ENCODE data around the gene ZNF606. TPM values are rescaled to one million over a fixed set of nuclear protein-coding genes. Genes with fewer than 3 reads are reported as not detected.

ZNF606 gene
- polyA plus RNA-seq, 1 donor (not counting 4 experiments of a cell fraction or from before 2014, with no cell fraction given), result 3.5 TPM

DNA sequence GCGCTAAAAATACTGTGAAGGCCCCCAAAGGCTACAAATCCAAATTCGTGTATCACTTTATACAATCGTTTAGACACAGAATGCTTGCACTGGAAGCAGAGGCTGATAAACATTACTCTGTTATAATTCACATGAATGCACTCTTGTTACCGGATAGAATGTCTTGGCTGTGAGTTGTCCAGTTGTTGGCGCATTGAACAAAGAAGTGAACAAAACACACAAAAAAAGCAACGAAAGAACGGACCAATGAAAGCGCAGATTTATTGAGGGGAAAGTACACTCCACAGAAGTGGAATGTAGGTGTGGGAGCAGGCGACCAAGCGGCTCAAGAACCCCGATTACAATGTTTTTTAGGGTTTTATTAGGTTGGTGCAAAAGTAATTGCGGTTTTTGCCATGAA lies 66.9 kb downstream of the ZNF606 start:
- H3K9me3 ChIP-seq (ENCODE audit: control insufficient read depth, low read depth, low read length), result no peaks in the 10 kb centered on the region
- dilution Hi-C loops (cut with MboI; ENCODE audit: extremely low pct_ligation_motif_present, low sequenced_read_pairs), result no loop called here
- no peak for FAIRE-seq
- no peak for DNase-seq (ENCODE audit: low read depth, low spot score)
- no peak overlapping the region for H3K27ac ChIP-seq (ENCODE audit: control insufficient read depth, insufficient read depth, low read length)
- peak overlapping the region; percentile 88 for H3K4me2 ChIP-seq (ENCODE audit: control insufficient read depth, extremely low read depth, insufficient read depth, low read depth, low read length)
- H3K4me3 ChIP-seq (ENCODE audit: control insufficient read depth in 2 of 3, extremely low read depth in 1 of 3, insufficient read depth in 2 of 3, low read depth in 1 of 3, low read length in 3 of 3), result no peak overlapping the region
- no peaks in the 10 kb centered on the region for H3K27me3 ChIP-seq (ENCODE audit: control insufficient read depth, extremely low read depth, insufficient read depth, low read length)
- H4K20me1 ChIP-seq (ENCODE audit: control insufficient read depth, extremely low read depth, insufficient read depth, low read length), result no peaks in the 10 kb centered on the region
- H3K36me3 ChIP-seq (ENCODE audit: control insufficient read depth in 2 of 2, extremely low read depth in 1 of 2, insufficient read depth in 2 of 2, low read length in 2 of 2), result peaks cover 0 to 5% of the 10 kb centered on the region in 2 experiments
- no peak overlapping the region for H2AFZ ChIP-seq (ENCODE audit: control insufficient read depth, low read length)
- no peak overlapping the region for H3K9ac ChIP-seq (ENCODE audit: control insufficient read depth, extremely low read depth, insufficient read depth, low read length)
- no peaks in the 10 kb centered on the region for H3K4me1 ChIP-seq (ENCODE audit: control insufficient read depth, extremely low read depth, insufficient read depth, low read length)
- peaks cover 5% of the 10 kb centered on the region for H3K79me2 ChIP-seq (ENCODE audit: control insufficient read depth, insufficient read depth, low read length)
- TF ChIP-seq, protein P1, sequence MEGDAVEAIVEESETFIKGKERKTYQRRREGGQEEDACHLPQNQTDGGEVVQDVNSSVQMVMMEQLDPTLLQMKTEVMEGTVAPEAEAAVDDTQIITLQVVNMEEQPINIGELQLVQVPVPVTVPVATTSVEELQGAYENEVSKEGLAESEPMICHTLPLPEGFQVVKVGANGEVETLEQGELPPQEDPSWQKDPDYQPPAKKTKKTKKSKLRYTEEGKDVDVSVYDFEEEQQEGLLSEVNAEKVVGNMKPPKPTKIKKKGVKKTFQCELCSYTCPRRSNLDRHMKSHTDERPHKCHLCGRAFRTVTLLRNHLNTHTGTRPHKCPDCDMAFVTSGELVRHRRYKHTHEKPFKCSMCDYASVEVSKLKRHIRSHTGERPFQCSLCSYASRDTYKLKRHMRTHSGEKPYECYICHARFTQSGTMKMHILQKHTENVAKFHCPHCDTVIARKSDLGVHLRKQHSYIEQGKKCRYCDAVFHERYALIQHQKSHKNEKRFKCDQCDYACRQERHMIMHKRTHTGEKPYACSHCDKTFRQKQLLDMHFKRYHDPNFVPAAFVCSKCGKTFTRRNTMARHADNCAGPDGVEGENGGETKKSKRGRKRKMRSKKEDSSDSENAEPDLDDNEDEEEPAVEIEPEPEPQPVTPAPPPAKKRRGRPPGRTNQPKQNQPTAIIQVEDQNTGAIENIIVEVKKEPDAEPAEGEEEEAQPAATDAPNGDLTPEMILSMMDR (optimal IDR thresholded peaks at IDR 0.05 in 1 of 3, IDR thresholded peaks at IDR 0.05 in 1 of 3, conservative IDR thresholded peaks at IDR 0.05 in 1 of 3; ENCODE audit: extremely low read depth in 1 of 3, insufficient read depth in 2 of 3, low read length in 3 of 3), result no peak
- TF ChIP-seq EZH2 (IDR thresholded peaks at IDR 0.05; ENCODE audit: low read length), result no peak
- H3K9me1 ChIP-seq (ENCODE audit: control insufficient read depth, extremely low read depth, insufficient read depth, low read length), result no peaks in the 10 kb centered on the region

DNA sequence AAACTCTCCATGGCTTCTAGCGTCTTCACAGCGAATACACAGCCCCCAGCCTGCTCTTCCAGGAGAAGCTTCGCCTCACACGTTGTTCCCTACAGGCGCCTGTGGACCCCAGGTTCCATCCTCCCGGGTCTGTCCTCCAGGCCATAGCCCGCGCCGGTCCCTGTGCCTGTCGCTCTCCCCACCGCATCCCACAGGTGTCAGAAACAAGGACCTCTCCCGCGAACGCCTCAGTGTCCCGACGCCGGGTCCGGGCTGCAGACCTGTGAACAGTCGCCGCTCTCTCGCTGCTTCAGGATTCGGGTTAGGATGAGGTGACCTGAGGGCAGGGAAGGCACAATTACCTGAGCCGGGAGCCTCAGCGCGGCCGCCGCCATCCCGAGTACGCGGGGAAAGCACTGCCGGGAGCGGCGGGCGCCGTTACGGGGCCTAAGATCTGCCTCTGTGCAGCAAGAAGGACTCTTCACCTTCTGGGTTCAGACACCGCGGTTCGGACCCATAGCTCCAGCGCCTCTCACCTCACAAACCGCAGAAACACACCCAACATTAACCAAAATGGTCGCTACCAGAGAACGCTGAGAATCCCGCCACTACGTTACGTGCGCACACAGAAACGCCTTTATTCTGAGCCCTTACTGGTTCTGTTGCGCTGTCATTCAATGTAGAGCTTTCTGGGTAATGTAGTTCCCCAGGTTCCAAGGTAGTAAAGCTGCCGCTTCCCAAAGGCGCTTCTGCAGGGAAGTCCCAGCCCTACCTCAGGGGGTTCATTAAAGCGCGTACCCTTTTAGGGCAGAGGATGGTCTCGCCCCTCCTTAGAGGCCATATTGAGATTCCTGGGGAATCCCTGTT lies 67.6 kb downstream of the ZNF606 start, which contains the start of gene ZNF418:
Gene ZNF418 (minus strand): TSS at position 583 of the 846 bp plus-strand sequence. CDS start 1,580 bp downstream, outside the sequence.
- FAIRE-seq (peak; percentile 96), DNase-seq (ENCODE audit: low read depth, low spot score) (no peak)
- H3K79me2 ChIP-seq (ENCODE audit: control insufficient read depth, insufficient read depth, low read length), result peaks cover 5% of the 10 kb centered on the region
- peak within 1 kb of the TSS; percentile 88 for H3K4me2 ChIP-seq (ENCODE audit: control insufficient read depth, extremely low read depth, insufficient read depth, low read depth, low read length)
- peaks cover 0 to 8% of the 10 kb centered on the region in 2 experiments for H3K36me3 ChIP-seq (ENCODE audit: control insufficient read depth in 2 of 2, extremely low read depth in 1 of 2, insufficient read depth in 2 of 2, low read length in 2 of 2)
- H3K4me1 ChIP-seq (ENCODE audit: control insufficient read depth, extremely low read depth, insufficient read depth, low read length), result no peaks in the 10 kb centered on the region
- peak within 1 kb of the TSS; percentile 58 to 82 (median 81) for H3K4me3 ChIP-seq (ENCODE audit: control insufficient read depth in 2 of 3, extremely low read depth in 1 of 3, insufficient read depth in 2 of 3, low read depth in 1 of 3, low read length in 3 of 3)
- H3K27me3 ChIP-seq (ENCODE audit: control insufficient read depth, extremely low read depth, insufficient read depth, low read length), result no peaks in the 10 kb centered on the region
- H3K27ac ChIP-seq (ENCODE audit: control insufficient read depth, insufficient read depth, low read length), result peak within 1 kb of the TSS; percentile 62
- no peak for TF ChIP-seq EZH2 (IDR thresholded peaks at IDR 0.05; ENCODE audit: low read length)
- TF ChIP-seq, protein P1 (optimal IDR thresholded peaks at IDR 0.05 in 1 of 3, IDR thresholded peaks at IDR 0.05 in 1 of 3, conservative IDR thresholded peaks at IDR 0.05 in 1 of 3; ENCODE audit: extremely low read depth in 1 of 3, insufficient read depth in 2 of 3, low read length in 3 of 3), result no peak
- no peaks in the 10 kb centered on the region for H3K9me3 ChIP-seq (ENCODE audit: control insufficient read depth, low read depth, low read length)
- dilution Hi-C loops (cut with MboI; ENCODE audit: extremely low pct_ligation_motif_present, low sequenced_read_pairs), result no loop called here
- no peaks in the 10 kb centered on the region for H3K9me1 ChIP-seq (ENCODE audit: control insufficient read depth, extremely low read depth, insufficient read depth, low read length)
- H2AFZ ChIP-seq (ENCODE audit: control insufficient read depth, low read length), result peak within 1 kb of the TSS; percentile 95
- H4K20me1 ChIP-seq (ENCODE audit: control insufficient read depth, extremely low read depth, insufficient read depth, low read length), result no peaks in the 10 kb centered on the region
- H3K9ac ChIP-seq (ENCODE audit: control insufficient read depth, extremely low read depth, insufficient read depth, low read length), result peak within 1 kb of the TSS; percentile 77

All from keratinocyte (primary cell).